ENCODE data around the gene CD247. TPM values are rescaled to one million over a fixed set of nuclear protein-coding genes. Genes with fewer than 3 reads are reported as not detected.

CD247 gene
- total and polyA plus RNA-seq, 3 donors from 2014 or later = 0.47 to 2.5 (median 1.1) TPM

DNA sequence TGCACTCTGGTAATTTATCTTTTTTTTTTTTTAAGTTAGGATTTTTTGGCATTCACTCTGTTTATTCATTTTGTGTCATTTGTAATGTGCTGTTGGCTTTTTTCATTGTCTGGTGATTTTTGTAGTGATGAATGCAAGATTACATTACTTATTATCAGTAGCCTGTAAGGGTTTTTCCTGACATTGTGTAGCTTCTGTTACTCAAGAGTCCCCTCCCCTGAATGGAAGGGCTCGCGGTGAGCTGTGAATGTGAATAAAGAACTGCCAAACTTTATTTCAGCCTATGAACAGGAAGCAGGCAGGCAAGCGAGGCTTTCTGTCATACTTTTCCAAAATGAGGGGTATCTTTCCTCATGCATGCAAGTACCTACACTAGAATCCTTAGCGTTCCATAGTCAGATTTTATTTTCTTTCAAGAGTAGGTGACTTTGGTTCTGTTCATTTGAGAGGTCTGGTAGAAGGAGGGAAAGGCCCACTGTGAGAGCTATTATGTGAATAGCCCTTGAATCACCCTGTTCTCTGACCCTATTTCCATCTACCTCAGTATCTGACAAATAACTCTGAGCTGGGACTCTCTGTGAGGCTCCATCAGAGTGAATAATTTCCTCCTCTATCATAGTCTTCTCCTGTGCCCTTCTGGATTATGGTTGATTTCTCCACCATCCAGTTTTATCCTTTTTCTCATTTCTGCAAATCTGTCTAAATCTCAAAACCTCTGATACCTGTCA, 114.0 kb downstream of the CD247 start:
- no peaks in the 10 kb centered on the region for H3K27me3 ChIP-seq
- H3K36me3 ChIP-seq (ENCODE audit: low read depth, missing control alignments) = no peaks in the 10 kb centered on the region
- no peak for DNase-seq
- 68 to 79% methylated on average over 4 of the region's 4 CpGs for WGBS, 2 donors
- TF ChIP-seq, protein P1, sequence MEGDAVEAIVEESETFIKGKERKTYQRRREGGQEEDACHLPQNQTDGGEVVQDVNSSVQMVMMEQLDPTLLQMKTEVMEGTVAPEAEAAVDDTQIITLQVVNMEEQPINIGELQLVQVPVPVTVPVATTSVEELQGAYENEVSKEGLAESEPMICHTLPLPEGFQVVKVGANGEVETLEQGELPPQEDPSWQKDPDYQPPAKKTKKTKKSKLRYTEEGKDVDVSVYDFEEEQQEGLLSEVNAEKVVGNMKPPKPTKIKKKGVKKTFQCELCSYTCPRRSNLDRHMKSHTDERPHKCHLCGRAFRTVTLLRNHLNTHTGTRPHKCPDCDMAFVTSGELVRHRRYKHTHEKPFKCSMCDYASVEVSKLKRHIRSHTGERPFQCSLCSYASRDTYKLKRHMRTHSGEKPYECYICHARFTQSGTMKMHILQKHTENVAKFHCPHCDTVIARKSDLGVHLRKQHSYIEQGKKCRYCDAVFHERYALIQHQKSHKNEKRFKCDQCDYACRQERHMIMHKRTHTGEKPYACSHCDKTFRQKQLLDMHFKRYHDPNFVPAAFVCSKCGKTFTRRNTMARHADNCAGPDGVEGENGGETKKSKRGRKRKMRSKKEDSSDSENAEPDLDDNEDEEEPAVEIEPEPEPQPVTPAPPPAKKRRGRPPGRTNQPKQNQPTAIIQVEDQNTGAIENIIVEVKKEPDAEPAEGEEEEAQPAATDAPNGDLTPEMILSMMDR (IDR thresholded peaks at IDR 0.05) = no peak
- no peak for TF ChIP-seq POLR2A (IDR thresholded peaks at IDR 0.05)
- no peak overlapping the region for H3K27ac ChIP-seq
- intact Hi-C loops (cut with DNase I; ENCODE audit: low total_unique reads) = no loop called here
- no peaks in the 10 kb centered on the region for H3K4me1 ChIP-seq
- no peak overlapping the region for H3K4me3 ChIP-seq
- H3K9me3 ChIP-seq = no peaks in the 10 kb centered on the region

DNA sequence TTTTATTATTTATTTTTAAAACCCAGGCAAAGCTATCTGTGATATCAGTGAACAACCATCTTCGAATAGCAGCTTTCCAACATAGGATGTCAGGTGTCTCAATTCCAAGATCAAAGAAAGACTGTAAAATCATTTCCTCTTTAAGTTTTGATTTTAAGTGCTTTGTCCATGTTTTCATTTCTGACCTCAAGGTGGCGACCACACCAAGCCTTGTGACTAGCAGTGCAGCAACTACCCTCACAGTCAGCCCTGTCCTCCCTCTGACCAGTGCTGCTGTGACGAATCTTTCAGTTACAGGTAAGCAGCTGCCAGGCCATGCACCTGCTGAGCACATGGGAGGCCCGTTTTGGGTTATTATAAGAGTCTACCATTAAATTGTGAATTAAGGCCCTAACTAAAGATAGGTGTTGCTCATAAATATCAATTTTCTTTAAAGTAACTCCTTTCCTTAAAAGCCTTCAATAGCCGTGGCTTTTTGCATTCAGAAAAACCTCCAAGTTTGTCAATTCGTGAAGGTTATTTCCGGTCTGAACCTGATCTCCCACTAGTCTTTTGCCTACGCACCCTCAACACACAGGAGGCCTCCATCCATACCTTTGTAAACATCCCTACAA, 117.0 kb downstream of the CD247 start:
- Histone ChIP-seq H3K36me3 (ENCODE audit: low read depth, missing control alignments) (no peaks in the 10 kb centered on the region), H3K9me3 (no peaks in the 10 kb centered on the region), H3K4me3 (no peak overlapping the region), H3K4me1 (no peaks in the 10 kb centered on the region), H3K27ac (no peak overlapping the region), H3K27me3 (no peaks in the 10 kb centered on the region)
- 60 to 71% methylated on average over 8 of the region's 8 CpGs for WGBS, 2 donors
- DNase-seq = peak; percentile 74
- intact Hi-C loops (cut with DNase I; ENCODE audit: low total_unique reads) = no loop called here
- no peak for TF ChIP-seq POLR2A (IDR thresholded peaks at IDR 0.05)
- TF ChIP-seq, protein P1 (IDR thresholded peaks at IDR 0.05) = peak in 2 of 3 experiments; percentile 27 to 59

DNA sequence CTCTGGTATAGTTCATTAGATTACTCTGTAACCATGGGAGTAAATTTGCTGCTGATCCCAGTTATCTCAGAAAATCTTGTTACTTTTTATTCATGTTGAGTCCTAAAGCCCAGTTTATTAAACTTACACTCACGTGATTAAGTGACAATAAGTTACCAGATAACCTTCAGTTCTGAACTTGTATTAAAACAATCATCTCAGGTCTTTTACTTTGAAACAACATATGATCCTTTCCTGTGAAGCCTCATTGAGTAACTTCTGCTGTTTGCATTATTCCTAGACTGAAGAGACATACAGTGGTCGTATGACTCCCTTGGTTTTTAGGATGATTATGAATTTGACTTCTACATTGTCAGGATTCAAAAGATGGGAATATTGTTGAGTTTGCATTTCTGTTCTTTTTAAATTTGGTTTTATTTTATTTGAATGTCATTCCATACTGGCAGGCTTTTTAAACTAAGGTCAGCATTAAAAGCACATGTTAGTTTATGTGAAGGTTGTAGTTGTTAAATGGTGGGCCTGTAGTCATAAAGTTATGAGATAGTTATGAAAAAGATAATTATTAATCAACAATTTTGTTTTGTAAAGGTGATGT, 117.9 kb downstream of the CD247 start:
- Histone ChIP-seq H3K4me1 (no peaks in the 10 kb centered on the region), H3K27ac (no peak overlapping the region), H3K36me3 (ENCODE audit: low read depth, missing control alignments) (no peaks in the 10 kb centered on the region), H3K9me3 (no peaks in the 10 kb centered on the region), H3K27me3 (no peaks in the 10 kb centered on the region), H3K4me3 (no peak overlapping the region)
- TF ChIP-seq, protein P1 (IDR thresholded peaks at IDR 0.05) = no peak
- TF ChIP-seq POLR2A (IDR thresholded peaks at IDR 0.05) = no peak
- DNase-seq = no peak
- 54 to 62% methylated on average over 2 of the region's 2 CpGs for whole genome bisulfite sequencing, 2 donors
- intact Hi-C loops (cut with DNase I; ENCODE audit: low total_unique reads) = no loop called here

DNA sequence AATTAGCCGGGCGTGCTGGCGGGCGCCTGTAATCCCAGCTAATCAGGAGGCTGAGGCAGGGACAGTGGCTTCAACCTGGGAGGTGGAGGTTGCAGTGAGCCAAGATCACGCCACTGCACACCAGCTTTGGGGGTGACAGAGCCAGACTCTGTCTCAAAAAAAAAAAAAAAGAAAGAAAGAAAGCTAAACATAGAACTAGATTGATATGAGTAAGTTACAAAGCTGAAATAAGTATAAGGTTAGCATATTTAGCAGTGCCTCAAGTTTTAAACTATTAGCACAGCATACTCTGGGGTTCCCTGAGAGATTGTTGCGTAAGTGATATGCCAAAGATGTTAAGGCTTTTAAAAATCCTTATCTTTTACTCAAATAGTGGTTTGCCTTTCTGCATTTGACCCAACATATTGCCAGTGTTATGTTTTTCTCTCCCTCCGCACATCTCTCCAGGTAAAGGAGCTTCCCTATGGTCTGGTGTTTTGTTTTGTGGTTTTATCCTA, 126.1 kb downstream of the CD247 start:
- Histone ChIP-seq H3K36me3 (ENCODE audit: low read depth, missing control alignments) (no peaks in the 10 kb centered on the region), H3K27ac (no peak overlapping the region), H3K27me3 (no peaks in the 10 kb centered on the region), H3K4me1 (no peaks in the 10 kb centered on the region), H3K9me3 (no peaks in the 10 kb centered on the region), H3K4me3 (no peak overlapping the region)
- intact Hi-C loops (cut with DNase I; ENCODE audit: low total_unique reads) = no loop called here
- no peak for TF ChIP-seq POLR2A (IDR thresholded peaks at IDR 0.05)
- TF ChIP-seq, protein P1 (IDR thresholded peaks at IDR 0.05) = no peak
- WGBS, 2 donors = 96 to 97% methylated on average over 7 of the region's 7 CpGs
- no peak for DNase-seq

Data from testis (tissue), 3 donors.